ENCODE results near the gene EDDM3A. TPM values are rescaled to one million over a fixed set of nuclear protein-coding genes. Genes with fewer than 3 reads are reported as not detected.
"Not testable (repeated sequence)": the region's sequence is repeated elsewhere in the genome, so short reads cannot be mapped to it uniquely, and the experiment has no call there.

The EDDM3A gene
- total RNA-seq, 3 donors from 2014 or later: not detected

DNA sequence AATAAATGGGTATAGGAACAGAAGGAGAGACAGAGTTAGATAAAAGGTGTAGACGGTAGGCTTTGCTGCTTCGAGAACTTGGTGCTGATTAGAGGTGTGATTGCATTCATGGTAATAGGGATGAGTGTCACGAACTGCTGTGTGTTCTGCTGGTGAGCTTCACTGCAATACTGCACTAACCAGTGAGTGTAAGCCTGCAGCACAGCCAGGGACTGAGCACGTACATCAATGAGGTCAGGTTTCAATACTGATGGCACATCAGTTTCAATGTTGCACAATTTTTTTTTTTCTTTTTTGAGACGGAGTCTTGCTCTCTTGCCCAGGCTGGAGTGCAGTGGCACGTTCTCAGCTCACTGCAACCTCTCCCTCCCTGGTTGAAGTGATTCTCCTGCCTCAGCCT lies 24.9 kb upstream of the EDDM3A start:
- Mint-ChIP-seq H3K27me3 (ENCODE audit: low read depth) (peaks cover 50% of the 10 kb centered on the region), H3K9me3 (no peaks in the 10 kb centered on the region), H3K4me1 (ENCODE audit: low read depth) (peaks cover 3% of the 10 kb centered on the region), H3K4me3 (no peak overlapping the region), H3K36me3 (ENCODE audit: insufficient read depth) (no peaks in the 10 kb centered on the region)
- DNase-seq (no peak), ATAC-seq (no peak)

DNA sequence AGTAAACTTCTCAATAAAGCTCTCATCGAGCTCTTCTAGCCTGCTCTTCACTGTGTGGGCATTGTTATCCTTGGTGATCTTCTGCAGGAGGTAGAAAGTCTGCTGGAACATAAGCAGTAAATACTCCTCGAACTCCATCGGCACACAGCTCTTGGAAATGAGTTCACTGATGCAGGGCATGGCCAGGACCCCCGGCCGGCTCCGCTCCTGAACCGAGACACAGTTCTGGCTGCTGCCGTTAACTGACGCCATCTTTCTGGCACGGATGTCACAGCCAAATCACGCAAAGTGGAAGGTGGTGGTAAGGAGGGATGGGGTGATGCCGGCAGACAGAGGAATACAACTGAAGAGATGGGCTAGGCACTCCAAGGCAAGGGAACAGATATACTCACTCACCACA lies 23.7 kb upstream of the EDDM3A start:
- H3K27me3 Mint-ChIP-seq (ENCODE audit: low read depth): peaks cover 55% of the 10 kb centered on the region
- no peaks in the 10 kb centered on the region for H3K36me3 Mint-ChIP-seq (ENCODE audit: insufficient read depth)
- no peak for ATAC-seq
- no peak overlapping the region for H3K4me3 Mint-ChIP-seq
- peaks cover 3% of the 10 kb centered on the region for H3K4me1 Mint-ChIP-seq (ENCODE audit: low read depth)
- H3K9me3 Mint-ChIP-seq: no peaks in the 10 kb centered on the region
- DNase-seq: no peak

DNA sequence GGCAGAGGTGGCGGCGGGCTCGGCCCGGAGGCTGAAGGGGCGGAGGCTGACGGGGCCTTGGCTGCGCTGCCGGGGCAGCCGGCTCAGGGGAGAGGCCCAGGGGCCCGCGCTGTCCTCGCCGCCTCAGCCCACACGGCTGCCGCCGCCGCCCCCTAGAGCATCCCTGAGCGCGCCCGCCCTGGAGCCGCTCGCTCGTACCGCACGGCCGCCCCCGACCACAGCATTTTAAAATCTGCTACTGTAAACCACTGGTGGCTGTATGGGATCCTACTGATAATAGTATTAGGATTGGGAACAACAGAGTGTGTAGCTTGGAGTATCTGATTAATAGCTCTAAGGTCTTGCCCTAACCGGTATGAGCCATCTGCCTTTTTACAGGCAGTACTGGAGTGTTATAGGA lies 22.2 kb upstream of the EDDM3A start:
- no peaks in the 10 kb centered on the region for H3K36me3 Mint-ChIP-seq (ENCODE audit: insufficient read depth)

DNA sequence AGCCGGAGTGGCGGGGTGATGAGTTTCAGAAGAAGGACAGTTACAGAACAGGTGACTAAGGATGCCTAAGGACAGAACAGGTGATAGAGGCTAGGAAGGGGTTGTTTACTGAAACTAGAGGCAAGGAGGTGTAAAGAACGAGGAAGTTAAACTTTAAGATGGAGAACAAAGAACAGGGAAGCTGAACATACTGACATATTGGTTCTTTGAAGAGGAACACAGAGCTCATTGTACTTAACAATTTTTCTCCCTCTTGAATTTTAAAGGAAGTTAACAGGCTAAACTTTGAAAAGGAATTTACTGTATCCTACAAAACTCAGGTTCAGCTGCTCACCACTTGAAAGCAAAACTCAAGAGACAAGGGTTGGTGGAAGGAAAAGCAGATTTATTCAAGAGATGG lies 19.6 kb upstream of the EDDM3A start:
- H3K36me3 Mint-ChIP-seq (ENCODE audit: insufficient read depth); ATAC-seq; H3K4me1 Mint-ChIP-seq (ENCODE audit: low read depth); H3K4me3 Mint-ChIP-seq; H3K9me3 Mint-ChIP-seq; DNase-seq: not testable (repeated sequence)
- peaks cover 53% of the 10 kb centered on the region for H3K27me3 Mint-ChIP-seq (ENCODE audit: low read depth)

More for the DNA sequence above, 22.2 kb upstream of the EDDM3A start:
- H3K4me3 Mint-ChIP-seq: no peak overlapping the region
- peaks cover 52% of the 10 kb centered on the region for H3K27me3 Mint-ChIP-seq (ENCODE audit: low read depth)
- peaks cover 3% of the 10 kb centered on the region for H3K4me1 Mint-ChIP-seq (ENCODE audit: low read depth)
- ATAC-seq (peak in 1 of 2 donors; percentile 59), DNase-seq (no peak)
- no peaks in the 10 kb centered on the region for H3K9me3 Mint-ChIP-seq

DNA sequence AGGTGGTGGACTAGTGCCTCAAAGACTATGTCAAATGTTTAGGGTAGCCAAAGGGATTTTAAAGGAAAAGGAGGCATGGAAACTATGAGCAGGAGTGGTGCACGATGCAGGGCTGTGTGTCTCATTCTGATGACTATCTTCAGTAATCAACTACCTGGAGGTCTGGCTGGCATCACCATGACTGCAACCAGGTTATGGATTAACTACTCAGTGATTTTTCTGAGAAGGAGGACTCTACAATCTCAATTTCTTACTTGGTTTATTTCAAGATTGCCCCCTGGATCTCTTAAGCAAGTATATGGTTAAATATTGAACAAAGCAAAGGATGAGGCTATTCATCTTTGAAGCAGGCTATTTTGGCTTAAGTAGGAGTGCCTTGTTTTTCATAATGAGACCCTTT lies 19.2 kb upstream of the EDDM3A start:
- H3K4me3 Mint-ChIP-seq: no peak overlapping the region
- peaks cover 52% of the 10 kb centered on the region for H3K27me3 Mint-ChIP-seq (ENCODE audit: low read depth)
- DNase-seq: no peak
- no peaks in the 10 kb centered on the region for H3K4me1 Mint-ChIP-seq (ENCODE audit: low read depth)
- H3K36me3 Mint-ChIP-seq (ENCODE audit: insufficient read depth): no peaks in the 10 kb centered on the region
- ATAC-seq: no peak
- no peaks in the 10 kb centered on the region for H3K9me3 Mint-ChIP-seq

DNA sequence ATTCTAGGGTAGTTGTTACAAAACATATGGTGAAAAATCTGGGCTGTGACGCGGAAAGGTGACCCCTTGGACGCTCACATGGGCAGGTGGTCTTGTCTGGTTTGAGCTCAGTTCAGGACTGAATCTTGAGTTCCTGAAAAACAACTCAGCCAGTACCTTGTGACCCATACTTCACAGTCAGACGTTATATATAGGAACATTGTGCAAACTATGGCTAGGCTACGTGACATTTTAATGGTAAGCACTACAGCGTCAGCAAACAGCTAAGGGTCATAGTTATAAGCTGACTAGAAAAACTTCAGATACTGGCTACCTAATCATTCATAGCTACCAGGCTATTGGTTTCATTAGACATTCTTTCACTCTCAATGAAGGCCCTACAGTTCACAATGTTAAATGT lies 14.8 kb upstream of the EDDM3A start:
- Mint-ChIP-seq H3K36me3 (ENCODE audit: insufficient read depth) (no peaks in the 10 kb centered on the region), H3K9me3 (no peaks in the 10 kb centered on the region), H3K27me3 (ENCODE audit: low read depth) (peaks cover 14% of the 10 kb centered on the region), H3K4me1 (ENCODE audit: low read depth) (no peaks in the 10 kb centered on the region), H3K4me3 (no peak overlapping the region)
- no peak for DNase-seq
- no peak for ATAC-seq

DNA sequence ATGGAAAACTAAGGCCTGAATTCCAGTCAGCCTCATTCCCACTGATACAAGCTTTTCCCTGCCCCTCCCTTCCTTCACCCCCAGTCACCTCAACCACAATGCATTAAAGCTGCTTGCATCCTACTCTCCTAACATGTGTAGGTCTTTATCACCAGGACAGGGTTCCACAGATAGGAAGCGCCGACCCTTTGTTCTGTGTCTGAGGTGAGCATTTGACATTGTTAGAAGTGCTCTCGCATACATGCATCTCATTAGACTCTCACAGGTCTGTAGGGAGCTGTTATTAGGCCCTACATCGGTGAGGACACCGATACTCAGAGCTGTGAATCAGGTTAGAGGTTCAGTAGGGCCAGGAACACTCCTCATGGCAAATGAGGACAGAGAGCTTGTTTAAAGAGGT lies 13.2 kb upstream of the EDDM3A start:
- Mint-ChIP-seq H3K27me3 (ENCODE audit: low read depth) (peaks cover 6% of the 10 kb centered on the region), H3K9me3 (no peaks in the 10 kb centered on the region), H3K4me1 (ENCODE audit: low read depth) (no peaks in the 10 kb centered on the region), H3K4me3 (no peak overlapping the region), H3K36me3 (ENCODE audit: insufficient read depth) (no peaks in the 10 kb centered on the region)
- DNase-seq: no peak
- ATAC-seq: no peak

DNA sequence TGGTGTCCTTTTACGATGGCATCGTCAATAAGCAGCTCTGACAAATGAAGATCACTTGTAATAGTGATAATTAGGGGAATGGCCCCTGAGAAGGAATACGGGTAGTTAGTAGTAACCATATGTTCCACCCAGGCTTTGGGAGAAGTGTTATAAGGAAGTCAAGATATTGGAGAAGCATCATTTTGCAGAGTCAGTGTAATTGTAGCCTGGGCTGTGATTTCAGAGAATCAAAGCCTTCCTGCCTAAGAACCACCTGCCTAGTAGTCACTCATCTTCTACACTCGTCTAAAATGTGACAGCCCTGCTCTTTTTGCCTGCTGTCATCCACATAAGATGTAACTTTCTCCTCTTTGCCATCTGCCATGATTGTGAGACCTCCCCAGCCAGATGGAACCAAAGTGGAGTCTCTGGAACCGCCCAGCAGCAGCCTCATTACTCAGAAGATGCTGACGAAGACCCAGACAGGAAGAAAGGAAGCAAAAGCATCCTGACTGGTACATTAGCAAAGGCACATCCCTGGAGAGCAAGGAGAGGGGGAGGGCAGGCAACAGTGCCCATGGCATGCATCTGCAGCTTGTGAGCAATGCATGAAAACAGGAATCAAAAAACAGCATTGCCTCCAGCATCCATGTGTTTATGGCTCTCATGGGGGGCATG lies 12.6 kb upstream of the EDDM3A start:
- Mint-ChIP-seq H3K36me3 (ENCODE audit: insufficient read depth) (no peaks in the 10 kb centered on the region), H3K4me3 (no peak overlapping the region)
- no peak for ATAC-seq

DNA sequence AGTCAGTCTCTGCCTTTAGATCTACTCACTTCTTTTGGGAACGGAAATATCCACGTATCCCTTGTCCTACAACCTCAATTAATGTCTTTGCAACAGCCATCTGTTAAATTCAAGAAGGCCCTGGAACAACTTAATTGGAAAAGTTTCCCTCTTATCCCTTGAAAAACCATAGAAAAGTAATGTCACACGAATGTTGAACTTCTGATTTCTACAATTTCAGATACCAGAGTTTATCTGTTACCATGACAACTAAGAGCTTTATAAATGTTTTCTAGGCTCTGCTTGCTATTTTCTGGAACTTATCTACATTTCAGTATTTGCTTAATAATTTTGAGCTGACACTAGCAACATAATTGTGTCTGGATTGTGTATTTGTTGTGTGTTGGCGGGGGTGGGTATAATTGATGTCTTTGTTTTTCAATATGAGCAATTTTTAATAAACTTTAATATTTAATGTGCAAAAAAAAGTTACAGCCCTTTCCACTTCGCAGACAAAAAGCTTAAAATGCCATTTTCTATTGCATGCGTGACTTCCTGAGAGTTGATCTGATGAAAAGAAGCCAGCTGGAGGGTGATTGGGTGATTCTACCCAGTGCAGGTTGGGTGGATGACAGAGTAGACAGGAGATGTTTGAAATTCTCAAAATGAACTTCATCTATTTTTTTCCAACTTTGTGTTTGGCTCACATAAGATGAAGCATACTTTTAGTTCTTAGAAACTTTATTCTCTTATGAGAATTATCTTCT lies 11.8 kb upstream of the EDDM3A start:
- H3K36me3 Mint-ChIP-seq (ENCODE audit: insufficient read depth): no peaks in the 10 kb centered on the region
- ATAC-seq: no peak
- no peaks in the 10 kb centered on the region for H3K9me3 Mint-ChIP-seq
- no peak for DNase-seq
- H3K4me1 Mint-ChIP-seq (ENCODE audit: low read depth): no peaks in the 10 kb centered on the region
- H3K4me3 Mint-ChIP-seq: no peak overlapping the region
- H3K27me3 Mint-ChIP-seq (ENCODE audit: low read depth): peaks cover 4% of the 10 kb centered on the region

More for the DNA sequence above, 12.6 kb upstream of the EDDM3A start:
- Mint-ChIP-seq H3K9me3 (no peaks in the 10 kb centered on the region), H3K27me3 (ENCODE audit: low read depth) (peaks cover 4% of the 10 kb centered on the region), H3K4me1 (ENCODE audit: low read depth) (no peaks in the 10 kb centered on the region)
- no peak for DNase-seq

DNA sequence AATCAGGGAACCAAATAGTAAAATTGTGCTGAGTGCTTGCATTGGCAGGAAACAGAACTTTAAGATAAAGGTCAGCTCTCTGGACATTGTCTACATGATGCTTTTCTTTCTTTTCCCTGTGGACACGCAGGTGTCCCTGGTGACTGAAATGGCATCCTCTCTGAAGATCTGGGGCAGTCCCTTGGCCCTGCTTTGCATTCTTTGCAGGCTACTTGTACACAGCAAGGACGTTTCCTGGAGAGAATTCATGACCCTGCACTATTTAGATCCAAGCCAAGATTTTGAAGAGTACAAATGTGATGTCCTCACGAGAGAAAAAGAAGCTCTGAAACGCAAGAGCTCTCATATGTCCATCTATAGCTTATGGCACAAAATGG lies 11.3 kb upstream of the EDDM3A start:
- H3K4me1 Mint-ChIP-seq (ENCODE audit: low read depth): no peaks in the 10 kb centered on the region
- H3K4me3 Mint-ChIP-seq: no peak overlapping the region
- DNase-seq (no peak), ATAC-seq (no peak)
- H3K36me3 Mint-ChIP-seq (ENCODE audit: insufficient read depth): no peaks in the 10 kb centered on the region
- H3K27me3 Mint-ChIP-seq (ENCODE audit: low read depth): no peaks in the 10 kb centered on the region
- no peaks in the 10 kb centered on the region for H3K9me3 Mint-ChIP-seq

DNA sequence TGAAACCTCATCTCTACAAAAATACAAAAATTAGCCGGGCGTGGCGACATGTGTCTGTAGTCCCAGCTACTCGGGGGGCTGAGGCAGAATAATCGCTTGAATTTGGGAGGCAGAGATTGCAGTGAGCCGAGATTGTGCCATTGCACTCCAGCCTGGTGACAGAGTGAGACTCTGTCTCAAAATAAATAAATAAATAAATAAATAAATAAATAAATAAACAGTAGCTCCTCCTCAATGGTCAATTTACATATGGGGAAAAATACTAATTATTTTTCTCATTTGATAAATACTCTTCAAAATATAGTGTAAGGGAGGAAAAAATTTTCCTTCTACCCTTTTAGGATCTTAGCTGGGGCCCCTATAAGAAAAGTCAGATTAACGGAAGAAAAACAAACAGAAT lies 7.4 kb upstream of the EDDM3A start:
- H3K9me3 Mint-ChIP-seq; H3K27me3 Mint-ChIP-seq (ENCODE audit: low read depth); H3K4me1 Mint-ChIP-seq (ENCODE audit: low read depth); H3K36me3 Mint-ChIP-seq (ENCODE audit: insufficient read depth); H3K4me3 Mint-ChIP-seq; DNase-seq; ATAC-seq: not testable (repeated sequence)

DNA sequence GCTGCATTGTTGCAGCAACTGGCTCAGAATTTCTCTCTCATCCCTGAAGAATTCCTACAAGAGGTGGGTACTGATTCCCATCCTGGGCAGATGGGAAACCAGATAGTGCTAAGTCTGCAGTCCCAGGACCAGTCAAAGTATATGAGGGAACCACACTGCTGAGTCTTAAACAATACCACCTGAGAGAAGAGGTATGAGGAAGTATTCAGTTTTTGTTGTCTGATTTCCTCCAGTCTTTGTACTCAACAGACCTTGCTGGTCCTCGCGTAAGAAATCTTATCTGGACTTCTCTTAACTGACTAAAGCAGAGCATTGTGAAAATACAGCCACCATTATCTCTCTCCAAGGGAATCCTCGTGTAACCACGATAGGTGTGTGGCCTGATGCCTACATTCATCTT lies 3.6 kb upstream of the EDDM3A start:
- H3K4me1 Mint-ChIP-seq (ENCODE audit: low read depth): no peaks in the 10 kb centered on the region
- no peaks in the 10 kb centered on the region for H3K9me3 Mint-ChIP-seq
- no peak for DNase-seq
- no peaks in the 10 kb centered on the region for H3K27me3 Mint-ChIP-seq (ENCODE audit: low read depth)
- no peak for ATAC-seq
- no peaks in the 10 kb centered on the region for H3K36me3 Mint-ChIP-seq (ENCODE audit: insufficient read depth)
- no peak overlapping the region for H3K4me3 Mint-ChIP-seq

DNA sequence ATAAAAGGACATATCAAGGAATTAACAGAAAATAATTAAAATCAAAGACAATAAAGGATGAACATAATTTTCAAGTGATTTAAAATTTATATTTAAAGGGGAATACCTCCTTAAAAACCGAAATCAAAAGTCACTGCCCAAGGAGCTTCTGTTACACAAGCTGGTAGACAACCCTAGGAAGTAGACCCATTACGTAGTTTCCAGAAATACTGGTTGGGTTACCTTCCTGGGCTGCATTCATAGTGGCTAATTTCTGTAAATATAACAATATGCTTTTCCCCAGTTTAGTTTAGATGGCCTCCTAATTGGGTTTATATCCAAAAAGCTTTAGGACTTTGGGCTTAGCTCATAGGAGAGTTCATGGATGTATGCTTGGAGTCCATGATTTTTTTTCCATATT lies 2.1 kb upstream of the EDDM3A start:
- H3K27me3 Mint-ChIP-seq (ENCODE audit: low read depth): peaks cover 4% of the 10 kb centered on the region

DNA sequence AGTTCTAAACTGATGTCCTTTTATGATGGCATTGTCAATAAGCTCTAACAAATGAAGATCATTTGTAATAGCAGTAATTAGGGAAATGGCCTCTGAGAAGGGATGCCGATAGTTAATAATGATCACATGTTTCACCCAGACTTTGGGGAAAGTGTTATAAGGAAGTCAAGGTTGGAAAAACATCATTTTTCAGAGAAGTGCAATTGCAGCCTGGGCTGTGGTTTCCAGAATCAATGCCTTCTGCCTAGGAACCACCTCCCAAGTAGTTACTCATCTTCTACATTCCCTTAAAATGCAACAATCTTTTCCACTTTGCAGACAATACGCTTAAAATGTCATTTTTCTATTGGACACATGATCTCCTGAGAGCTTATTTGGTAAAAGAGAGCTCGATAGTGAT lies 879 bp downstream of the EDDM3A start:
- H3K4me3 Mint-ChIP-seq: no peak overlapping the region
- H3K9me3 Mint-ChIP-seq: peaks cover under 1% of the 10 kb centered on the region
- H3K4me1 Mint-ChIP-seq (ENCODE audit: low read depth): no peaks in the 10 kb centered on the region
- DNase-seq: no peak
- H3K27me3 Mint-ChIP-seq (ENCODE audit: low read depth): peaks cover 13% of the 10 kb centered on the region
- ATAC-seq: no peak
- no peaks in the 10 kb centered on the region for H3K36me3 Mint-ChIP-seq (ENCODE audit: insufficient read depth)

More for the DNA sequence above, 2.1 kb upstream of the EDDM3A start:
- Mint-ChIP-seq H3K36me3 (ENCODE audit: insufficient read depth) (no peaks in the 10 kb centered on the region), H3K4me1 (ENCODE audit: low read depth) (no peaks in the 10 kb centered on the region), H3K4me3 (no peak overlapping the region), H3K9me3 (no peaks in the 10 kb centered on the region)
- no peak for DNase-seq
- no peak for ATAC-seq

DNA sequence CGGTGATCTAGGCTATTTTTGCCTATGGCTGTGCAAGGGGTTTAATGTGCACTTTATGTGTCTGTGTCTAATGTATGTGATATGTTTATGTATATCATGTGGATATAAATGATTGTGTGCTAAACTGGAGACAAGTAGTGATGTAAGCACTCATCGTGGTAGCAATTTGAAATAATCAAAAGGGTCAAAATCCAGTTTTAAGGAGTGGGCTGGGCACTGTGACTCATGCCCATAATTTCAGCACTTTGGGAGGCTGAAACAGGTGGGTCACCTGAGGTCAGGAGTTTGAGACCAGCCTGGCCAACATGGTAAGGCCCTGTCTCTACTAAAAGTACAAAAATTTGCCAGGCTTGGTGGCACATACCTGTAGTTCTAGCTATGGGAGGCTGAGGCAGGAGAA lies 2.8 kb downstream of the EDDM3A start:
- Mint-ChIP-seq H3K9me3 (peaks cover 14% of the 10 kb centered on the region), H3K4me1 (ENCODE audit: low read depth) (no peaks in the 10 kb centered on the region), H3K4me3 (no peak overlapping the region), H3K36me3 (ENCODE audit: insufficient read depth) (no peaks in the 10 kb centered on the region), H3K27me3 (ENCODE audit: low read depth) (peaks cover 13% of the 10 kb centered on the region)
- ATAC-seq: no peak
- no peak for DNase-seq

Data from activated T-cell treated with anti-CD3 and anti-CD28 coated beads, Interleukin-2, amount 50 U/mL, for 4 hours (primary cell).